Vagina (tissue), 2 donors: Measurements from ENCODE around the gene OPRM1. TPM values are rescaled to one million over a fixed set of nuclear protein-coding genes. Genes with fewer than 3 reads are reported as not detected.

Experiments
- DNase-seq, 2 donors: peaks; one replicate each; pipeline ENCODE4 v3.0.0-alpha.2; 2017; ENCODE audit errors: extremely low spot score in 2 of 2
- H3K27ac ChIP-seq: fragments of 200-600 bp; sonication (generic); one replicate; pipeline ENCODE4 v1.5.1; 2019
- H3K27me3 ChIP-seq: fragments of 200-600 bp; sonication (generic); one replicate; pipeline ENCODE4 v1.5.1; 2019
- H3K36me3 ChIP-seq, 2 donors: fragments of 200-600 bp; sonication (generic); one replicate each; pipeline ENCODE4 v1.5.1; 2017 to 2019
- H3K4me1 ChIP-seq: fragments of 200-600 bp; sonication (generic); one replicate; pipeline ENCODE4 v1.5.1; 2019
- H3K4me3 ChIP-seq, 2 donors: fragments of 200-600 bp; sonication (generic); 1 replicate in 1 of 2; 2 replicates in 1 of 2; pipeline ENCODE4 v1.5.1; 2016 to 2019
- H3K9me3 ChIP-seq: fragments of 200-600 bp; sonication (generic); one replicate; pipeline ENCODE4 v1.5.1; 2019
- CTCF ChIP-seq, 3 experiments: fragments of 450-650 bp in 2 of 3; fragments of 200-600 bp in 1 of 3; sonication (generic) in 1 of 3; IDR thresholded peaks; one replicate each; pipeline ENCODE4 v1.5.1; 2017 to 2019; ENCODE audit warnings: antibody characterized with exemption in 3 of 3, mild to moderate bottlenecking in 2 of 3, moderate library complexity in 2 of 3
- POLR2A ChIP-seq, 2 donors: fragments of 450-650 bp; IDR thresholded peaks; one replicate each; pipeline ENCODE4 v1.6.1; 2017; ENCODE audit warnings: antibody characterized with exemption in 2 of 2, mild to moderate bottlenecking in 2 of 2, moderate library complexity in 2 of 2
- POLR2AphosphoS5 ChIP-seq, 2 donors: sonication (generic); formaldehyde crosslinking; IDR thresholded peaks; one replicate each; pipeline ENCODE4 v1.9.0; 2017; ENCODE audit warnings: antibody characterized with exemption in 2 of 2, mild to moderate bottlenecking in 2 of 2, low read depth in 1 of 2; ENCODE audit not compliant: insufficient read depth in 1 of 2
- intact Hi-C: fragments of 100-400 bp; cut with DNase I; formaldehyde crosslinking; loops from one replicate; pipeline ENCODE4 v1.15.1; 2023
- total RNA-seq: library from RNA; depleted of rRNA; stranded (reverse); fragments of >200 nt; gene quantifications from one replicate; pipeline ENCODE4 v1.2.3, GENCODE V29; 2016

Gene OPRM1
- total RNA-seq, 1 donor from 2014 or later, result 0.98 TPM

GRCh38 chr6:154295733-154296132, 256.7 kb downstream of the OPRM1 start:
- H3K27ac ChIP-seq, result no peak overlapping the region
- H3K9me3 ChIP-seq, result no peaks in the 10 kb centered on the region
- H3K36me3 ChIP-seq, result no peaks in the 10 kb centered on the region
- DNase-seq, result no peak
- peaks cover 17% of the 10 kb centered on the region for H3K4me1 ChIP-seq
- intact Hi-C loops, result no loop called here
- no peak overlapping the region for H3K4me3 ChIP-seq
- TF ChIP-seq POLR2A (IDR thresholded peaks at IDR 0.05) (no peak), POLR2AphosphoS5 (IDR thresholded peaks at IDR 0.05; ENCODE audit: insufficient read depth in 1 of 2, low read depth in 1 of 2) (no peak), CTCF (IDR thresholded peaks at IDR 0.05) (no peak)
- no peaks in the 10 kb centered on the region for H3K27me3 ChIP-seq
